ENCODE data around the gene CHN1.

CHN1 gene

DNA sequence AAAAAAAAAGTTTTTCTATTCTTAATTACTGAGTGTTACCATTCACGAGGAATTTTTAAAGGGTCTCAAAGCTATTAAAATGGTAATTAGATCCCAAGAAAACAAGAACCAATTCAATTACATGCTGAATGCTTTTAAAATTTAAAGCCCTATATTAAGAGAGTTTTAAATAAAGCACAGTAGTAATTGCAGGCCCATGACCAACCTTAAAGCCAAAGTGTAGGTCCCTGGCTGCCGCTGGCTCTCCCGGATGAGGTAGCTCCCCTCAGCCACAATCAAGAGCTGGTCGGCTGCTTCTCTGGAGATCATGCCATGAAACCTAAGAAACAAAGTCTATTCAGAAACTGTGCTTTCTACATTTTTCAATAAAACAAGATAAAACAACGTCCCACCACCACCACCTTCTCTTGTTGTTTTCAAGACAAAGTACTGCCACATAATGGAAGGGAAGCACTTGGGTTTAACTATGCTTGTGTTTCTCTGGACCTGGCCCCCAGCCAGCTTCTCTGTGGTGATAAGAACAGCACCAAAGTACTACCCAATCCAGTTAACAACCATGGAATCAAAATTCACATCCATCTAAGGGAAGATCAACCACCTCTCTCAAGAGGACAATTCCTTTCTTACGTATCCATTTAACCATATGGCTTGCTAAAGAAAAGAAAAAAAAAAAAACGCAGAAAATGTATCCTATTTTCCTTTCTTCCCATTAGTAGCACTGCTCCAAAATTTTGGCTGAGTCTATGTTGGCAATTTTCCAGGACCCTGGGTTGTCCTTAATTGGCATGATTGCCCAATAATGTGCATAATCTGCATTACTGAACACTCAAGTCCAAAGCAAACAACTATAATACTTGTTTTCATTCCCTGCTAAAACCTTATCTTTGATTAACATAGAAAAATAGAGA lies 90.1 kb downstream of the CHN1 start:
- TF ChIP-seq, protein P1, sequence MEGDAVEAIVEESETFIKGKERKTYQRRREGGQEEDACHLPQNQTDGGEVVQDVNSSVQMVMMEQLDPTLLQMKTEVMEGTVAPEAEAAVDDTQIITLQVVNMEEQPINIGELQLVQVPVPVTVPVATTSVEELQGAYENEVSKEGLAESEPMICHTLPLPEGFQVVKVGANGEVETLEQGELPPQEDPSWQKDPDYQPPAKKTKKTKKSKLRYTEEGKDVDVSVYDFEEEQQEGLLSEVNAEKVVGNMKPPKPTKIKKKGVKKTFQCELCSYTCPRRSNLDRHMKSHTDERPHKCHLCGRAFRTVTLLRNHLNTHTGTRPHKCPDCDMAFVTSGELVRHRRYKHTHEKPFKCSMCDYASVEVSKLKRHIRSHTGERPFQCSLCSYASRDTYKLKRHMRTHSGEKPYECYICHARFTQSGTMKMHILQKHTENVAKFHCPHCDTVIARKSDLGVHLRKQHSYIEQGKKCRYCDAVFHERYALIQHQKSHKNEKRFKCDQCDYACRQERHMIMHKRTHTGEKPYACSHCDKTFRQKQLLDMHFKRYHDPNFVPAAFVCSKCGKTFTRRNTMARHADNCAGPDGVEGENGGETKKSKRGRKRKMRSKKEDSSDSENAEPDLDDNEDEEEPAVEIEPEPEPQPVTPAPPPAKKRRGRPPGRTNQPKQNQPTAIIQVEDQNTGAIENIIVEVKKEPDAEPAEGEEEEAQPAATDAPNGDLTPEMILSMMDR (IDR thresholded peaks at IDR 0.05; ENCODE audit: low read depth, low read length), result no peak
- no peak for DNase-seq (ENCODE audit: low read depth, low spot score)
- in situ Hi-C loops (cut with HindIII; ENCODE audit: low sequenced_read_pairs), result no loop called here
- H3K4me3 ChIP-seq (ENCODE audit: low read depth, low read length), result no peak overlapping the region

DNA sequence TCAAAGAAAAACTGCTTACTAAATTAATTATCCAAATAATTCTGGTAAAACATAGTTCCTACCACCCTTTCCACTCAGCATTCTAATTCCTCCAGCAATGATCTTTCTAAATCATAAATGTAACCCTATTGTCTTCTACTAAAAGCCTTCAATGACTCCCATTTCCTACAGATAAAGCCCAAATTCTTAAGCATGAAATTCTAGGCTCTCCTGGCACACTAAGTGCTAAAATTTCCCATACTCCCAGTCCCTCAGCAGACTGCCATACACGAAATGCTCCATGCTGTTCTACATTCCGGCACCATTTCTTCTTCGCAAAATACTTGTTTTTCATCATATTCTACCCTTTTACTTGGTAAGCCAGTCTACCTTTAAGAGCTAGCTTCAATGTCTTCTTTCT lies 96.9 kb downstream of the CHN1 start:
- no peak for DNase-seq (ENCODE audit: low read depth, low spot score)
- TF ChIP-seq, protein P1 (IDR thresholded peaks at IDR 0.05; ENCODE audit: low read depth, low read length), result no peak
- in situ Hi-C loops (cut with HindIII; ENCODE audit: low sequenced_read_pairs), result no loop called here
- H3K4me3 ChIP-seq (ENCODE audit: low read depth, low read length), result no peak overlapping the region

DNA sequence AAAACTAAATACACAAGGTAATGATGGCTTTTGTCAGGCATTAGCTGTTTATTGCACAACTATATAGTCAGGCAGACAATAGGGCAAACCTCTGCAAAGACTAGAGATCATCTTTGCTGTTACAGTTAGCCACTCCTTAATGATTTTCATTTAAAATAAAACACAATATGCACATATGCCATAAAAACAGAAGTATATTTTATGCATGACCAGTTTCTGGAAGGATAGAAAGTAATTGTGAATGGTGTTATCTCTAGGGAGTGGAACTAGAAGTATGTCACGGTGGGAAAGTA lies 102.0 kb downstream of the CHN1 start:
- DNase-seq (ENCODE audit: low read depth, low spot score), result no peak
- TF ChIP-seq, protein P1 (IDR thresholded peaks at IDR 0.05; ENCODE audit: low read depth, low read length), result no peak
- in situ Hi-C loops (cut with HindIII; ENCODE audit: low sequenced_read_pairs), result no loop called here
- H3K4me3 ChIP-seq (ENCODE audit: low read depth, low read length), result no peak overlapping the region

DNA sequence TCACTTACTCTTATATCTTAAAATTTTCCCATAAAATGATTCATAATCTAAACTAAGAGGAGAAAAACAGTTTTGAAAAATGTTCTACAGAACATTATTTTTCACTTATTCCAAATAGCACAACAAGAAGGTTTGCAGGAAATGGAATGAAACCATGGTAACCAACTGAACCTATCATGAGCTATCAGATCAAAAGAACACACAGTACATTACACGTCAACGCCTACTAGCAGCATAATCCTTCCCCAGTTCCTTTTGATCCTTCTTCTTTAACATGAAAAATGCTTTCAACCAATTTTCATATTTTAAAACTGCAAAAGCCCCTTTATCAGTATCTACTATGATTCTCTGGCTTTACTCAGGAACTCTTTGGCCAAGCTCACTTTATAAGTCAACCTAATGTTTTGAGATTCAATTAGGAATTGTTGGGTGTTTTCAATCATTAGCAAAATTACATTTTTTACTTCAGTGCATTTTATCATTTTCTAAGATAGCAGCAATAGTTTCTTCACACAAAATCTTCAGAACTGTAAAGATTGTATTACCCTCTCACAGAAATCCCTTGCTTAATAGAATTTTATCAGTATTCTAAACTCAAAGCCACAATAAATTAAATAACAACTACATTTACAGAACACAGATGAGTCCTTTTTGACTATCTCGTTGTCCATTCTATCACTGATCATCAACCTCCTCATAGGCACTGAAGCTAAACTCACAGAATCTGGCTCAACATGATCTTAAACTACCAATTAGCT lies 102.5 kb downstream of the CHN1 start:
- in situ Hi-C loops (cut with HindIII; ENCODE audit: low sequenced_read_pairs), result no loop called here
- TF ChIP-seq, protein P1 (IDR thresholded peaks at IDR 0.05; ENCODE audit: low read depth, low read length), result no peak
- no peak for DNase-seq (ENCODE audit: low read depth, low spot score)
- H3K4me3 ChIP-seq (ENCODE audit: low read depth, low read length), result no peak overlapping the region

DNA sequence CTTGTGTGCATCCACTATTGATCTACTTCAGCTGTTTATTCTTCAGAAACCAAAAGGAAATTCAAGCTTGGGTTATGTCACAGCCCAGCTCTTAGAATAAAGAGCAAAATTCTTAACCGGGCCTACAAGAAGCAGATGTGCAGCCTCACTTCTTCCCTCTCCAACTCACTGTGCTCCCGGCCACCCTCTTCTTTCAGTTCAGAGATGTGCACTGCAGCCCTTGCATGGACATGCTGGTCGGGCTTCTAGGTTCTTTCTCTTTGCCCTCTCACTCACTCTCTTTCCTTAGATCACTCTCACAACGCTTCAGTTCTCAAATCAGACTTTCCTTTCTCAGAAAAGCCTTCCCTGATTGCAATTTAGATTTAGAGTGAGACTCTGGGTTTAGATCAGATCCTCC lies 104.1 kb downstream of the CHN1 start:
- in situ Hi-C loops (cut with HindIII; ENCODE audit: low sequenced_read_pairs), result no loop called here
- no peak for DNase-seq (ENCODE audit: low read depth, low spot score)
- TF ChIP-seq, protein P1 (IDR thresholded peaks at IDR 0.05; ENCODE audit: low read depth, low read length), result no peak
- H3K4me3 ChIP-seq (ENCODE audit: low read depth, low read length), result no peak overlapping the region

DNA sequence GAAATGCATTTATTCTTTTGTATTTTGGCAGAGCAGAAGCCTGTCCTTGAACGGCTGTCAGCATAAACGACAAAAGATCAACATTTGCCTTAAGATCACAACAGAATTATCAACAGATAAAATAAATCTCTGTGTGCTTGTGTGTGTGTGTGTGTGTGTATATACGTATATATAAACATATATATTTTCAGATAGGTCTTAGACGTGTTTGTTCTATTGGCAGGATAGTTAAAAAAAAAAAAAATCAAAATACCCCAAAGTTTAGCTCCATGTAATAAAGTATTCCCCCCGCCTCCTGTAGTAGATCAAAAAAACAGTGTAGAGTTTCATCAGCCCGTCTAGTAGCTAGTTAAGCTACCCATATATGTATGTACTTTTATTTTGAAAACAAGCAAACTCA lies 107.9 kb downstream of the CHN1 start:
- TF ChIP-seq, protein P1 (IDR thresholded peaks at IDR 0.05; ENCODE audit: low read depth, low read length), result no peak
- DNase-seq (ENCODE audit: low read depth, low spot score), result no peak
- in situ Hi-C loops (cut with HindIII; ENCODE audit: low sequenced_read_pairs), result no loop called here
- H3K4me3 ChIP-seq (ENCODE audit: low read depth, low read length), result no peak overlapping the region
